GM12878 (cell line): ENCODE measurements around the gene SHISA4. TPM values are rescaled to one million over a fixed set of nuclear protein-coding genes. Genes with fewer than 3 reads are reported as not detected.

Experiments used
- ATAC-seq: fragments of 200-7000 bp; cut with Tn5 transposase; 3 replicates; pipeline ENCODE4 v1.9.1; 2020; ENCODE audit warnings: mild to moderate bottlenecking, moderate library complexity
- BruUV-seq: library from RNA; stranded (reverse); fragments of 400-500 nt; replicated peaks from 2 replicates; lab custom pipeline; 2021; lab: Mats Ljungman, UMichigan
- CTCF ChIA-PET: fragments of 300-600 bp; sonication (Branson Sonifier 250); formaldehyde crosslinking; extraction: SDS; loops from one replicate; lab custom pipeline; 2021; ENCODE audit warnings: inconsistent platforms; lab: Yijun Ruan, JAX
- POLR2A ChIA-PET: fragments of 350-600 bp; formaldehyde crosslinking; extraction: SDS; loops from one replicate; lab custom pipeline; 2021; ENCODE audit warnings: inconsistent platforms; lab: Charles Lee
- RAD21 ChIA-PET: fragments of 300-600 bp; sonication (Branson Sonifier 250); formaldehyde crosslinking; loops from one replicate; lab custom pipeline; 2023; ENCODE audit warnings: antibody characterized with exemption; ENCODE audit not compliant: unreplicated experiment; lab: Charles Lee
- SMC1A ChIA-PET: fragments of 300-600 bp; sonication (Branson Sonifier 250); formaldehyde crosslinking; loops from one replicate; lab custom pipeline; 2023; ENCODE audit not compliant: unreplicated experiment, uncharacterized antibody; lab: Charles Lee
- DNase-seq: peaks from one replicate; pipeline ENCODE4 v3.0.0-alpha.2; 2011; ENCODE audit warnings: low read depth, low spot score
- FAIRE-seq: peaks from 3 replicates; lab custom pipeline; 2011; peaks lifted over from hg19 to GRCh38; lab: Jason Lieb, UNC
- H2AFZ ChIP-seq: 2 replicates; pipeline ENCODE4 v1.6.0; 2011; ENCODE audit warnings: low read depth, low read length, control low read depth; ENCODE audit not compliant: control insufficient read depth
- H3K27ac ChIP-seq: 2 replicates; pipeline ENCODE4 v1.5.1; 2011; ENCODE audit warnings: control low read depth; ENCODE audit not compliant: control insufficient read depth, insufficient read depth
- H3K27me3 ChIP-seq, 2 experiments: replicated peaks in 1 of 2; 2 replicates each; pipeline versions ENCODE4 v1.6.0 to v1.6.1; 2011; ENCODE audit warnings: low read length in 1 of 2; ENCODE audit not compliant: control insufficient read depth in 2 of 2, insufficient read depth in 2 of 2
- H3K36me3 ChIP-seq, 2 experiments: 2 replicates each; pipeline ENCODE4 v1.5.1; 2011; ENCODE audit warnings: low read length in 1 of 2; ENCODE audit not compliant: control insufficient read depth in 2 of 2, insufficient read depth in 2 of 2
- H3K4me1 ChIP-seq: 2 replicates; pipeline ENCODE4 v1.6.1; 2011; ENCODE audit warnings: mild to moderate bottlenecking, low read length, moderate library complexity, mixed read lengths; ENCODE audit not compliant: control insufficient read depth, insufficient read depth
- H3K4me2 ChIP-seq: 2 replicates; pipeline ENCODE4 v1.6.0; 2011; ENCODE audit warnings: control low read depth; ENCODE audit not compliant: control insufficient read depth, insufficient read depth
- H3K4me3 ChIP-seq: fragments of 200-600 bp; sonication (generic); 2 replicates; pipeline ENCODE4 v1.5.1; 2016
- H3K79me2 ChIP-seq: 2 replicates; pipeline ENCODE4 v1.6.0; 2011; ENCODE audit warnings: low read length; ENCODE audit not compliant: control insufficient read depth, insufficient read depth
- H3K9ac ChIP-seq: 2 replicates; pipeline ENCODE4 v1.8.0; 2011; ENCODE audit warnings: low read length, control low read depth, mixed read lengths; ENCODE audit not compliant: control insufficient read depth, insufficient read depth
- H3K9me3 ChIP-seq: replicated peaks from 3 replicates; pipeline ENCODE4 v1.5.1; 2011; ENCODE audit warnings: mild to moderate bottlenecking, low read length; ENCODE audit not compliant: control insufficient read depth, insufficient read depth
- H4K20me1 ChIP-seq: 2 replicates; pipeline ENCODE4 v1.6.0; 2011; ENCODE audit not compliant: control insufficient read depth, insufficient read depth
- ATF2 ChIP-seq: IDR thresholded peaks from 2 replicates; pipeline ENCODE4 v1.6.1; 2012; ENCODE audit warnings: low read length, inconsistent platforms
- CBX5 ChIP-seq: sonication (generic); IDR thresholded peaks from 2 replicates; pipeline ENCODE4 v1.6.1; 2016; ENCODE audit warnings: low read depth, moderate library complexity, mild to moderate bottlenecking, inconsistent platforms
- E4F1 ChIP-seq: fragments of 450-650 bp; IDR thresholded peaks from 2 replicates; pipeline ENCODE4 v1.6.1; 2018; ENCODE audit warnings: borderline replicate concordance, mild to moderate bottlenecking; ENCODE audit not compliant: partially characterized antibody
- MEF2B ChIP-seq: fragments of 450-650 bp; IDR thresholded peaks from 2 replicates; pipeline ENCODE4 v1.6.1; 2018; ENCODE audit warnings: mild to moderate bottlenecking, moderate library complexity; ENCODE audit not compliant: partially characterized antibody, poor library complexity, severe bottlenecking
- MYC ChIP-seq: IDR thresholded peaks from 2 replicates; pipeline ENCODE4 v1.6.1; 2011; ENCODE audit warnings: mild to moderate bottlenecking, low read length, moderate library complexity, inconsistent platforms; ENCODE audit not compliant: insufficient read depth, insufficient replicate concordance, insufficient read length, severe bottlenecking
- SP1 ChIP-seq: IDR thresholded peaks from one replicate; pipeline ENCODE4 v1.6.1; 2011; ENCODE audit warnings: low read depth, low read length
- TCF7 ChIP-seq: IDR thresholded peaks from 2 replicates; pipeline ENCODE4 v1.6.1; 2014; ENCODE audit warnings: antibody characterized with exemption, borderline replicate concordance
- ZBTB40 ChIP-seq: fragments of 450-650 bp; IDR thresholded peaks from 2 replicates; pipeline ENCODE4 v1.6.1; 2016; ENCODE audit warnings: mild to moderate bottlenecking, moderate library complexity, borderline replicate concordance
- WGBS: methylation state at CpG from one replicate; pipeline ENCODE4 v1.1.6; 2016; ENCODE audit warnings: low lambda C conversion rate; ENCODE audit not compliant: insufficient replicate concordance, insufficient coverage; ENCODE audit errors: missing lambda C conversion rate; 5-methylcytosine and 5-hydroxymethylcytosine counted together
- in situ Hi-C: fragments of 300-500 bp; cut with MboI; formaldehyde crosslinking; loops from 9 replicates; pipeline ENCODE4 v1.14.3; 2018; ENCODE audit warnings: mixed read lengths
- intact Hi-C: fragments of 100-400 bp; cut with micrococcal nuclease; formaldehyde crosslinking; loops from one replicate; pipeline ENCODE4 v1.14.2; 2022; ENCODE audit not compliant: unreplicated experiment
- polyA plus RNA-seq, 11 experiments: library from polyadenylated mRNA; depleted of rRNA in 4 of 11; unstranded in 6 of 11; stranded (reverse) in 5 of 11; fragments of >200 nt; fragmentation: Nextera tagmentation in 4 of 11; fragmentation: Illumina TruSeq in 1 of 11; extraction: Ambion mirVana in 4 of 11; extraction: Trizol in 1 of 11; gene quantifications; 1 replicate in 1 of 11; 2 replicates in 10 of 11; pipeline versions ENCODE4 v1.2.1 to v1.2.3, GENCODE V29; 2011 to 2016; ENCODE audit warnings: inconsistent platforms in 2 of 11, missing spikeins in 2 of 11, low read depth in 1 of 11
- total RNA-seq, 4 experiments: library from RNA; depleted of rRNA in 3 of 4; stranded (reverse); fragments of >200 nt in 3 of 4; fragmentation: Illumina TruSeq in 1 of 4; extraction: Trizol in 1 of 4; gene quantifications; 2 replicates each; pipeline versions ENCODE4 v1.2.1 to v1.2.3, GENCODE V29; 2013 to 2021

Gene SHISA4
- total and polyA plus RNA-seq, 10 of the 15 experiments (the other 5 are each of a cell fraction or from before 2014, with no cell fraction given) = 0.07 TPM; not detected in 8

- H3K4me2 ChIP-seq = no peak overlapping the region
- FAIRE-seq = peak; percentile 7
- peaks cover 38% of the 10 kb centered on the region for H3K79me2 ChIP-seq
- H2AFZ ChIP-seq = no peak overlapping the region
- intact Hi-C loops (no loop called here), in situ Hi-C loops (no loop called here)
- no peaks in the 10 kb centered on the region for H3K27me3 ChIP-seq
- H3K27ac ChIP-seq = no peak overlapping the region
- CTCF ChIA-PET = interaction anchor here (0.6 to 3.0 kb wide), 6 partner anchors 9 to 142 kb away, joined by 3 to 11 read pairs (median 4); partner anchors contain the start of gene IPO9
- 76% methylated on average over 2 of the region's 2 CpGs for WGBS
- POLR2A ChIA-PET = interaction anchor here (1.8 kb wide), 1 partner anchor 9 kb away, joined by 4 read pairs; no protein-coding TSS in a partner anchor
- H3K36me3 ChIP-seq = peaks cover 6 to 28% of the 10 kb centered on the region in 2 experiments; a peak in 3 of 4 replicates
- DNase-seq = no peak
- ATAC-seq = 0 out of 3 replicates have a peak, but pooled peaks have one; percentile 41
- SMC1A ChIA-PET = interaction anchor here (0.6 to 3.1 kb wide), 3 partner anchors 9 to 16 kb away, joined by 3 to 11 read pairs (median 9); no protein-coding TSS in a partner anchor
- no peak overlapping the region for H3K9ac ChIP-seq
- no peaks in the 10 kb centered on the region for H4K20me1 ChIP-seq
- no peaks in the 10 kb centered on the region for H3K9me3 ChIP-seq
- TF ChIP-seq MYC (no peak), TCF7 (no peak), ZBTB40 (no peak), E4F1 (no peak), CBX5 (no peak), SP1 (no peak), ATF2 (no peak), MEF2B (no peak)
- no peaks in the 10 kb centered on the region for H3K4me1 ChIP-seq
- H3K4me3 ChIP-seq = no peak overlapping the region
- RAD21 ChIA-PET = no interaction called here
- no TSS peak for BruUV-seq
Observed at GRCh38 chr1:201845331-201846083, 43.2 kb upstream of the SHISA4 start.
